ENCODE measurements around the gene ESM1.

Gene ESM1

GRCh38 chr5:54964405-54964804, 21.0 kb downstream of the ESM1 start:
- no peak for TF ChIP-seq NFIC (IDR thresholded peaks at IDR 0.05)

- TF ChIP-seq RAD21 (IDR thresholded peaks at IDR 0.05; ENCODE audit: low read depth) (peak; percentile 71), CEBPB (IDR thresholded peaks at IDR 0.05) (no peak), TEAD4 (IDR thresholded peaks at IDR 0.05) (no peak), REST (IDR thresholded peaks at IDR 0.05; ENCODE audit: low read depth) (no peak), MAX (IDR thresholded peaks at IDR 0.05) (no peak), TAF1 (IDR thresholded peaks at IDR 0.05; ENCODE audit: low read depth) (no peak), USF1 (IDR thresholded peaks at IDR 0.05) (no peak)
Observed at GRCh38 chr5:54959673-54960418, 25.5 kb downstream of the ESM1 start.

GRCh38 chr5:54956922-54957321, 28.5 kb downstream of the ESM1 start:
- TF ChIP-seq TEAD4 (IDR thresholded peaks at IDR 0.05) (no peak; the same call in 1 of the 2 replicates), USF1 (IDR thresholded peaks at IDR 0.05) (no peak), RAD21 (IDR thresholded peaks at IDR 0.05; ENCODE audit: low read depth) (no peak), EP300 (IDR thresholded peaks at IDR 0.05; ENCODE audit: borderline replicate concordance) (peak; percentile 57; the same call in 1 of the 2 replicates), NFIC (IDR thresholded peaks at IDR 0.05) (peak; percentile 66), FOXM1 (IDR thresholded peaks at IDR 0.05; ENCODE audit: borderline replicate concordance, low read depth) (no peak), REST (IDR thresholded peaks at IDR 0.05; ENCODE audit: low read depth) (no peak), EGR1 (IDR thresholded peaks at IDR 0.05) (no peak), MAX (IDR thresholded peaks at IDR 0.05) (no peak), TAF1 (IDR thresholded peaks at IDR 0.05; ENCODE audit: low read depth) (no peak), CEBPB (IDR thresholded peaks at IDR 0.05) (peak; percentile 52; the same call in 1 of the 2 replicates), CREB1 (IDR thresholded peaks at IDR 0.05; ENCODE audit: low read depth) (no peak), TCF12 (IDR thresholded peaks at IDR 0.05; ENCODE audit: low read depth) (no peak)

GRCh38 chr5:54947187-54947586, 38.2 kb downstream of the ESM1 start:
- TF ChIP-seq CEBPB (IDR thresholded peaks at IDR 0.05) (no peak), RAD21 (IDR thresholded peaks at IDR 0.05; ENCODE audit: low read depth) (no peak), ZBTB7A (IDR thresholded peaks at IDR 0.05; ENCODE audit: low read depth) (no peak), NFIC (IDR thresholded peaks at IDR 0.05) (no peak), USF1 (IDR thresholded peaks at IDR 0.05) (no peak), TEAD4 (IDR thresholded peaks at IDR 0.05) (no peak), REST (IDR thresholded peaks at IDR 0.05; ENCODE audit: low read depth) (no peak), FOXM1 (IDR thresholded peaks at IDR 0.05; ENCODE audit: borderline replicate concordance, low read depth) (no peak), CREB1 (IDR thresholded peaks at IDR 0.05; ENCODE audit: low read depth) (no peak), EGR1 (IDR thresholded peaks at IDR 0.05) (no peak), YY1 (IDR thresholded peaks at IDR 0.05; ENCODE audit: low read depth) (no peak), TCF12 (IDR thresholded peaks at IDR 0.05; ENCODE audit: low read depth) (no peak), TAF1 (IDR thresholded peaks at IDR 0.05; ENCODE audit: low read depth) (no peak), EP300 (IDR thresholded peaks at IDR 0.05; ENCODE audit: borderline replicate concordance) (no peak), MAX (IDR thresholded peaks at IDR 0.05) (no peak)

All from Ishikawa (cell line).